Choroid plexus epithelial cell (primary cell): Measurements from ENCODE around the gene CERT1.

ENCODE experiments used
- DNase-seq: peaks from one replicate; pipeline ENCODE4 v3.0.0-alpha.2; 2010; ENCODE audit warnings: low read depth
- H3K4me3 ChIP-seq: 2 replicates; pipeline ENCODE4 v1.5.1; 2011; ENCODE audit warnings: low read depth, mild to moderate bottlenecking, control low read depth, low read length, moderate library complexity
- CTCF ChIP-seq: conservative IDR thresholded peaks from 2 replicates; pipeline ENCODE4 v1.5.1; 2011; ENCODE audit warnings: low read depth, mild to moderate bottlenecking, control low read depth, inconsistent platforms, low read length, moderate library complexity

The CERT1 gene

GRCh38 chr5:75450069-75450468 lies 61.4 kb downstream of the CERT1 start:
- no peak for TF ChIP-seq CTCF
- DNase-seq, result no peak
- H3K4me3 ChIP-seq, result no peak overlapping the region

GRCh38 chr5:75446068-75446467 lies 65.4 kb downstream of the CERT1 start:
- H3K4me3 ChIP-seq, result no peak overlapping the region
- no peak for TF ChIP-seq CTCF
- no peak for DNase-seq

GRCh38 chr5:75441560-75441959 lies 69.9 kb downstream of the CERT1 start:
- no peak for DNase-seq
- no peak overlapping the region for H3K4me3 ChIP-seq
- no peak for TF ChIP-seq CTCF

DNA sequence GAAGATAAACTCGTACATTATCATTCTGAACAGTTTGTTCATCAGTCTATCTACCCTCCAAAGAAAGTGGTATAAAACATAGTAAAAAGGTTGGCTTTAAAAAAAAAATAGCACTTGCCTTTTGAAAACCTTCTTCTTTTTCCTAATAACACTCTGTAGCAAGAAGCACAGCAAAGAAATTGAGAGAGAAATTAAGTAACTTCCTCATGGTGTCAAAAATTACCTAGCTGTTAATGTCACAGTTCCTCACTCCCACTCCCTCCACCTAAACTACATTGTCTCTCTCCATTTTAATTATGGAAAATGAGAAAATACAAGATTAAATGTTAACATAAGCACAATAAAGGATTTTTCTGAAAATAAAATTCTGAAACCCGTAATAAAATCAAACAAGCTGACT lies 72.2 kb downstream of the CERT1 start:
- no peak overlapping the region for H3K4me3 ChIP-seq
- no peak for DNase-seq
- TF ChIP-seq CTCF, result no peak

DNA sequence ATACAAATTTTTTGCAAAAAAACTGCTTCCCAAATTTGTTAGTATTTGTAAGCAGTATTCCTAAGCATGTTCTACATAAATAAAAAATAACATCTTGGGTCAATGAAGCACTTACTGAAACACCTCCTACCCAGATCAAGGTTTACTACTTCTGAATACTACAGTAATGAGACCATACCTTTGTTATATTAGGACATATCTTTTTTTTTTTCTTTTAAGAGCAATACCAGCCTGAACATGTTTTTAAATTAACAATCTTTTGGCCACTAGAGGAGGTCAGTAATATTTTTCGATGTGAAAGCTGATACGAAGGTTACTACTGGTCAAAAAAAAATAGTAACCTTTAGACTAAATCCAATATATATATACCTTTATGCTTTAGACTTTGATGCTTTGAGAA lies 72.7 kb downstream of the CERT1 start:
- H3K4me3 ChIP-seq, result no peak overlapping the region
- TF ChIP-seq CTCF, result no peak
- no peak for DNase-seq

- peak; percentile 24 for DNase-seq
- no peak overlapping the region for H3K4me3 ChIP-seq
- no peak for TF ChIP-seq CTCF
Measured at GRCh38 chr5:75435096-75435495, 76.3 kb downstream of the CERT1 start.

GRCh38 chr5:75433814-75434506 lies 77.5 kb downstream of the CERT1 start:
- H3K4me3 ChIP-seq, result no peak overlapping the region
- TF ChIP-seq CTCF, result no peak
- peak; percentile 17 for DNase-seq
